Measurements from ENCODE around the gene LIMCH1.
"Not testable (repeated sequence)": the region's sequence is repeated elsewhere in the genome, so short reads cannot be mapped to it uniquely, and the experiment has no call there.

Gene LIMCH1

GRCh38 chr4:41611124-41611838, 73.3 kb downstream of the LIMCH1 start:
- DNase-seq = no peak

GRCh38 chr4:41611881-41612871, 74.2 kb downstream of the LIMCH1 start:
- no peak for DNase-seq

GRCh38 chr4:41613386-41613785, 75.4 kb downstream of the LIMCH1 start:
- DNase-seq = no peak

- DNase-seq = no peak
Measured at GRCh38 chr4:41613821-41614220, 75.9 kb downstream of the LIMCH1 start.

- DNase-seq = no peak
Measured at GRCh38 chr4:41614519-41614918, 76.6 kb downstream of the LIMCH1 start.

- DNase-seq = no peak
Measured at GRCh38 chr4:41619161-41619560, 81.2 kb downstream of the LIMCH1 start.

GRCh38 chr4:41620594-41621256, 82.8 kb downstream of the LIMCH1 start:
- no peak for DNase-seq

- DNase-seq = no peak
Measured at GRCh38 chr4:41622787-41623186, 84.8 kb downstream of the LIMCH1 start.

GRCh38 chr4:41624765-41625164, 86.8 kb downstream of the LIMCH1 start:
- no peak for DNase-seq

- DNase-seq = no peak
Measured at GRCh38 chr4:41625531-41625930, 87.6 kb downstream of the LIMCH1 start.

GRCh38 chr4:41628936-41629335, 91.0 kb downstream of the LIMCH1 start:
- no peak for DNase-seq

- no peak for DNase-seq
Measured at GRCh38 chr4:41631523-41631922, 93.6 kb downstream of the LIMCH1 start.

- no peak for DNase-seq
Measured at GRCh38 chr4:41632481-41633073, 94.6 kb downstream of the LIMCH1 start.

- DNase-seq = no peak
Measured at GRCh38 chr4:41633321-41633720, 95.4 kb downstream of the LIMCH1 start.

- no peak for DNase-seq
Measured at GRCh38 chr4:41635441-41635840, 97.5 kb downstream of the LIMCH1 start.

GRCh38 chr4:41638203-41638602, 100.2 kb downstream of the LIMCH1 start:
- DNase-seq = no peak

- no peak for DNase-seq
Measured at GRCh38 chr4:41638866-41639265, 100.9 kb downstream of the LIMCH1 start.

- no peak for DNase-seq
Measured at GRCh38 chr4:41639291-41639690, 101.3 kb downstream of the LIMCH1 start.

- no peak for DNase-seq
Measured at GRCh38 chr4:41640906-41641305, 102.9 kb downstream of the LIMCH1 start.

GRCh38 chr4:41642746-41643145, 104.8 kb downstream of the LIMCH1 start:
- DNase-seq = not testable (repeated sequence)

- DNase-seq = no peak
Measured at GRCh38 chr4:41643331-41643730, 105.4 kb downstream of the LIMCH1 start.

- peak; percentile 13 for DNase-seq
Measured at GRCh38 chr4:41644288-41644914, 106.4 kb downstream of the LIMCH1 start.

GRCh38 chr4:41644915-41645295, 106.9 kb downstream of the LIMCH1 start:
- no peak for DNase-seq

Data from NCI-H2107 (cell line).